ENCODE results near the gene CD163L1. TPM values are rescaled to one million over a fixed set of nuclear protein-coding genes. Genes with fewer than 3 reads are reported as not detected.
A peak's percentile ranks its signal among the peaks of the same experiment; 100 is the strongest.

The CD163L1 gene
- total RNA-seq, 1 experiment from 2014 or later: 34.4 TPM

- H3K9ac ChIP-seq (ENCODE audit: low read length): no peak overlapping the region
- no peak for DNase-seq
- H3K79me2 ChIP-seq (ENCODE audit: low read length): no peaks in the 10 kb centered on the region
- H3K4me2 ChIP-seq (ENCODE audit: low read depth, low read length, poor library complexity, severe bottlenecking): no peak overlapping the region
- H2AFZ ChIP-seq (ENCODE audit: low read length): no peak overlapping the region
- no peak overlapping the region for H3K27ac ChIP-seq (ENCODE audit: low read length)
- no peaks in the 10 kb centered on the region for H4K20me1 ChIP-seq (ENCODE audit: insufficient read depth, low read depth, low read length)
- H3K36me3 ChIP-seq (ENCODE audit: insufficient read depth, low read length): no peaks in the 10 kb centered on the region
- H3K9me3 ChIP-seq (ENCODE audit: low read length): no peaks in the 10 kb centered on the region
- no peak overlapping the region for H3K4me3 ChIP-seq (ENCODE audit: low read length)
- H3K4me1 ChIP-seq (ENCODE audit: low read length): no peaks in the 10 kb centered on the region
- H3K9me2 ChIP-seq (replicated peaks; ENCODE audit: insufficient read depth, low read length): no peaks in the 10 kb centered on the region
- no peaks in the 10 kb centered on the region for H3K27me3 ChIP-seq (ENCODE audit: low read length)
These were observed 47.5 kb downstream of the CD163L1 start for GRCh38 chr12:7396418-7396817.

- H3K36me3 ChIP-seq (ENCODE audit: insufficient read depth, low read length): no peaks in the 10 kb centered on the region
- H2AFZ ChIP-seq (ENCODE audit: low read length): no peak overlapping the region
- H4K20me1 ChIP-seq (ENCODE audit: insufficient read depth, low read depth, low read length): no peaks in the 10 kb centered on the region
- H3K4me3 ChIP-seq (ENCODE audit: low read length): no peak overlapping the region
- no peaks in the 10 kb centered on the region for H3K9me3 ChIP-seq (ENCODE audit: low read length)
- no peaks in the 10 kb centered on the region for H3K79me2 ChIP-seq (ENCODE audit: low read length)
- H3K9ac ChIP-seq (ENCODE audit: low read length): no peak overlapping the region
- H3K4me2 ChIP-seq (ENCODE audit: low read depth, low read length, poor library complexity, severe bottlenecking): no peak overlapping the region
- H3K27me3 ChIP-seq (ENCODE audit: low read length): no peaks in the 10 kb centered on the region
- H3K4me1 ChIP-seq (ENCODE audit: low read length): no peaks in the 10 kb centered on the region
- no peak overlapping the region for H3K27ac ChIP-seq (ENCODE audit: low read length)
- no peak for DNase-seq
- H3K9me2 ChIP-seq (replicated peaks; ENCODE audit: insufficient read depth, low read length): no peaks in the 10 kb centered on the region
These were observed 48.0 kb downstream of the CD163L1 start for GRCh38 chr12:7395950-7396349.

DNA sequence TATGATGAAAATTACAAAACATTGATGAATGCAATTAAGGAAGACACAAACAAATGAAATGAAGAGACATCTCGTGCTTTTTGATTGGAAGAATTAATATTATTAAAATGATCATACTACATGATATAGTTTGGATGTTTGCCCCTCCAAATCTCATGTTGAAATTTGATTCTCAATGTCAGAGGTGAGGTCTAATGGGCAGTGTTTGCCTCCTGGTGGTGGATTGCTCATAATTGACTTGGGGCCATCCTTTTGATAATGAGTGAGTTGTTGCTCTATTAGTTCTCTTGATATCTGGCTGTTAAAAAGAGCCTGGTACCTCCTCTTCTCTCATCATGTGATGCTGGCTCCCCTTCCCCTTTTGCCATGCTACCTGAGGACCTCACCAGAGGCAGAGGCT lies 56.7 kb downstream of the CD163L1 start:
- DNase-seq: peak; percentile 53

DNA sequence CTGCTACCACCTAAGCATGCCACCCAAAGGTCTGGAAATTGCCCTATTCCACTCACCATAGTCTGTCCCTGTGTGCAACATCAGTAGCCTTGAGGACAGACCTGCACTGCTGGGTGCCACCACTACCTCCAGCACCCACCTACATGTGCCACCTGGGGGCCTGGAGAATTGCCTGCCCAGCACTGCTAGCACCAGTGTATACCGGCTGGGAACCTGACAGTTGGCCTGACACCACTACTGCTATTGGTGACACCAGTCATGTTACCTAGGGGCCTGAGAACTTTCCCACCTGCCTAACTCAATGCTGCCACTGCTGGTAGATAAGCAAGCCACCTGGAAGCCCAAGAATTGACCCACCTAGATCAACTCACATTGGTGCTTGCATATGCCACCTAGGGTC lies 60.8 kb downstream of the CD163L1 start:
- Histone ChIP-seq H3K36me3 (ENCODE audit: insufficient read depth, low read length) (no peaks in the 10 kb centered on the region), H3K9ac (ENCODE audit: low read length) (no peak overlapping the region), H2AFZ (ENCODE audit: low read length) (no peak overlapping the region), H3K79me2 (ENCODE audit: low read length) (no peaks in the 10 kb centered on the region), H3K9me2 (replicated peaks; ENCODE audit: insufficient read depth, low read length) (no peaks in the 10 kb centered on the region), H3K4me1 (ENCODE audit: low read length) (no peaks in the 10 kb centered on the region), H3K4me3 (ENCODE audit: low read length) (no peak overlapping the region), H3K27me3 (ENCODE audit: low read length) (no peaks in the 10 kb centered on the region), H3K9me3 (ENCODE audit: low read length) (no peaks in the 10 kb centered on the region), H3K27ac (ENCODE audit: low read length) (no peak overlapping the region), H4K20me1 (ENCODE audit: insufficient read depth, low read depth, low read length) (no peaks in the 10 kb centered on the region), H3K4me2 (ENCODE audit: low read depth, low read length, poor library complexity, severe bottlenecking) (no peak overlapping the region)
- no peak for DNase-seq

More for the DNA sequence above, 56.7 kb downstream of the CD163L1 start:
- H3K79me2 ChIP-seq (ENCODE audit: low read length): no peaks in the 10 kb centered on the region
- H2AFZ ChIP-seq (ENCODE audit: low read length): no peak overlapping the region
- H3K36me3 ChIP-seq (ENCODE audit: insufficient read depth, low read length): no peaks in the 10 kb centered on the region
- H3K9me3 ChIP-seq (ENCODE audit: low read length): no peaks in the 10 kb centered on the region
- H3K4me1 ChIP-seq (ENCODE audit: low read length): no peaks in the 10 kb centered on the region
- H3K9me2 ChIP-seq (replicated peaks; ENCODE audit: insufficient read depth, low read length): no peaks in the 10 kb centered on the region
- no peak overlapping the region for H3K9ac ChIP-seq (ENCODE audit: low read length)
- H3K4me2 ChIP-seq (ENCODE audit: low read depth, low read length, poor library complexity, severe bottlenecking): no peak overlapping the region
- no peaks in the 10 kb centered on the region for H3K27me3 ChIP-seq (ENCODE audit: low read length)
- no peak overlapping the region for H3K27ac ChIP-seq (ENCODE audit: low read length)
- no peak overlapping the region for H3K4me3 ChIP-seq (ENCODE audit: low read length)
- no peaks in the 10 kb centered on the region for H4K20me1 ChIP-seq (ENCODE audit: insufficient read depth, low read depth, low read length)

DNA sequence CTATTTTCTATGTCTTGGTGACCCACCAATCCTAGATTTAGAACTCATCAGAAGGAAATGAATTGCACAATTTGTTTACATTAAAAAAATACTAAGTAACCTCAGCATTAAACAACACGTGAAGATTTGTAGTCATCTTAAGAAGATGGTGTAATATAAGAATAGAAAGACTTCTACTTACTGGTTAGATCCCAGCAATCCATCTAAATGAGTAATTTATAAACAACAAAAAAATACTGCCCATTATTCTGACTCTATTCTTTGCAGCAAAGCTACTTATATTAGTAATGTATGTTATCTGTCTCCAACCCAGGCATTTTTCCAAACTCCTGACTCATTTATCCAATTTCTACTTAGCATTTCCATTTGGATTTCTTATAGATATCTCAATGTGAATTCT lies 67.8 kb downstream of the CD163L1 start:
- H3K79me2 ChIP-seq (ENCODE audit: low read length): no peaks in the 10 kb centered on the region
- no peak overlapping the region for H3K4me3 ChIP-seq (ENCODE audit: low read length)
- H3K9me2 ChIP-seq (replicated peaks; ENCODE audit: insufficient read depth, low read length): no peaks in the 10 kb centered on the region
- no peaks in the 10 kb centered on the region for H3K4me1 ChIP-seq (ENCODE audit: low read length)
- H2AFZ ChIP-seq (ENCODE audit: low read length): no peak overlapping the region
- DNase-seq: no peak
- H3K9ac ChIP-seq (ENCODE audit: low read length): no peak overlapping the region
- no peaks in the 10 kb centered on the region for H4K20me1 ChIP-seq (ENCODE audit: insufficient read depth, low read depth, low read length)
- H3K36me3 ChIP-seq (ENCODE audit: insufficient read depth, low read length): no peaks in the 10 kb centered on the region
- H3K9me3 ChIP-seq (ENCODE audit: low read length): no peaks in the 10 kb centered on the region
- H3K4me2 ChIP-seq (ENCODE audit: low read depth, low read length, poor library complexity, severe bottlenecking): no peak overlapping the region
- no peak overlapping the region for H3K27ac ChIP-seq (ENCODE audit: low read length)
- no peaks in the 10 kb centered on the region for H3K27me3 ChIP-seq (ENCODE audit: low read length)

GRCh38 chr12:7375145-7375543 lies 68.8 kb downstream of the CD163L1 start:
- no peaks in the 10 kb centered on the region for H3K4me1 ChIP-seq (ENCODE audit: low read length)
- no peak overlapping the region for H3K27ac ChIP-seq (ENCODE audit: low read length)
- no peaks in the 10 kb centered on the region for H3K36me3 ChIP-seq (ENCODE audit: insufficient read depth, low read length)
- no peaks in the 10 kb centered on the region for H3K79me2 ChIP-seq (ENCODE audit: low read length)
- no peak overlapping the region for H3K4me2 ChIP-seq (ENCODE audit: low read depth, low read length, poor library complexity, severe bottlenecking)
- H3K9ac ChIP-seq (ENCODE audit: low read length): no peak overlapping the region
- no peaks in the 10 kb centered on the region for H3K9me3 ChIP-seq (ENCODE audit: low read length)
- no peaks in the 10 kb centered on the region for H3K27me3 ChIP-seq (ENCODE audit: low read length)
- no peaks in the 10 kb centered on the region for H3K9me2 ChIP-seq (replicated peaks; ENCODE audit: insufficient read depth, low read length)
- H2AFZ ChIP-seq (ENCODE audit: low read length): no peak overlapping the region
- H4K20me1 ChIP-seq (ENCODE audit: insufficient read depth, low read depth, low read length): no peaks in the 10 kb centered on the region
- DNase-seq: no peak
- no peak overlapping the region for H3K4me3 ChIP-seq (ENCODE audit: low read length)

GRCh38 chr12:7374423-7375144 lies 69.4 kb downstream of the CD163L1 start:
- no peak overlapping the region for H3K4me2 ChIP-seq (ENCODE audit: low read depth, low read length, poor library complexity, severe bottlenecking)
- H3K27me3 ChIP-seq (ENCODE audit: low read length): no peaks in the 10 kb centered on the region
- H3K9me2 ChIP-seq (replicated peaks; ENCODE audit: insufficient read depth, low read length): no peaks in the 10 kb centered on the region
- H3K79me2 ChIP-seq (ENCODE audit: low read length): no peaks in the 10 kb centered on the region
- no peaks in the 10 kb centered on the region for H3K36me3 ChIP-seq (ENCODE audit: insufficient read depth, low read length)
- peak; percentile 83 for DNase-seq
- peaks cover 4% of the 10 kb centered on the region for H3K4me1 ChIP-seq (ENCODE audit: low read length)
- H4K20me1 ChIP-seq (ENCODE audit: insufficient read depth, low read depth, low read length): no peaks in the 10 kb centered on the region
- no peak overlapping the region for H2AFZ ChIP-seq (ENCODE audit: low read length)
- no peak overlapping the region for H3K27ac ChIP-seq (ENCODE audit: low read length)
- H3K9ac ChIP-seq (ENCODE audit: low read length): no peak overlapping the region
- H3K9me3 ChIP-seq (ENCODE audit: low read length): no peaks in the 10 kb centered on the region
- H3K4me3 ChIP-seq (ENCODE audit: low read length): no peak overlapping the region

- Histone ChIP-seq H3K9me2 (replicated peaks; ENCODE audit: insufficient read depth, low read length) (no peaks in the 10 kb centered on the region), H3K4me2 (ENCODE audit: low read depth, low read length, poor library complexity, severe bottlenecking) (no peak overlapping the region), H3K9ac (ENCODE audit: low read length) (no peak overlapping the region), H2AFZ (ENCODE audit: low read length) (no peak overlapping the region), H3K4me3 (ENCODE audit: low read length) (no peak overlapping the region), H3K4me1 (ENCODE audit: low read length) (peaks cover 18% of the 10 kb centered on the region), H3K27me3 (ENCODE audit: low read length) (no peaks in the 10 kb centered on the region), H3K36me3 (ENCODE audit: insufficient read depth, low read length) (no peaks in the 10 kb centered on the region), H3K27ac (ENCODE audit: low read length) (no peak overlapping the region), H3K79me2 (ENCODE audit: low read length) (no peaks in the 10 kb centered on the region), H4K20me1 (ENCODE audit: insufficient read depth, low read depth, low read length) (no peaks in the 10 kb centered on the region), H3K9me3 (ENCODE audit: low read length) (no peaks in the 10 kb centered on the region)
- no peak for DNase-seq
These were observed 70.7 kb downstream of the CD163L1 start for GRCh38 chr12:7373226-7373625.
